ENCODE results near the gene CHMP3.
"Not testable (repeated sequence)": the region's sequence is repeated elsewhere in the genome, so short reads cannot be mapped to it uniquely, and the experiment has no call there.

The CHMP3 gene

DNA sequence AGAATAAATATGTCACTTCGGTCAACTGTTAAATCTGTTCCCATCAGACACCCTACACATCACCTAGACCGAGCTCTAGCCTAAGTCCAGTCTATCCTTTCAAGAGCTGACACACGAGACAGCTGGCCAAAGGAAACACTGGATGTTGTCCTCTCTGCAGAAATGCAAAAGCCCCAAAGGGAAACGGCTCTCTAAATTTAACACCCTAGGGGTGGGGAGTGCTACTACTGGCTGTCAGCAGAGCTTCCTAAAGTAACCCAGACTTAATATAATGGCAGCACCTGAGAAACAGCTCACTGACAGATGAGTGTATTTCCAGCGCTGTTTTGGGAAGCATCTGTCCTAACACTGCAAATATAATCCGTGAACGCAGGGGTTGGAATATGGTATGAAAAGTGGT, 55.6 kb downstream of the CHMP3 start:
- DNase-seq (ENCODE audit: low read depth), result no peak

DNA sequence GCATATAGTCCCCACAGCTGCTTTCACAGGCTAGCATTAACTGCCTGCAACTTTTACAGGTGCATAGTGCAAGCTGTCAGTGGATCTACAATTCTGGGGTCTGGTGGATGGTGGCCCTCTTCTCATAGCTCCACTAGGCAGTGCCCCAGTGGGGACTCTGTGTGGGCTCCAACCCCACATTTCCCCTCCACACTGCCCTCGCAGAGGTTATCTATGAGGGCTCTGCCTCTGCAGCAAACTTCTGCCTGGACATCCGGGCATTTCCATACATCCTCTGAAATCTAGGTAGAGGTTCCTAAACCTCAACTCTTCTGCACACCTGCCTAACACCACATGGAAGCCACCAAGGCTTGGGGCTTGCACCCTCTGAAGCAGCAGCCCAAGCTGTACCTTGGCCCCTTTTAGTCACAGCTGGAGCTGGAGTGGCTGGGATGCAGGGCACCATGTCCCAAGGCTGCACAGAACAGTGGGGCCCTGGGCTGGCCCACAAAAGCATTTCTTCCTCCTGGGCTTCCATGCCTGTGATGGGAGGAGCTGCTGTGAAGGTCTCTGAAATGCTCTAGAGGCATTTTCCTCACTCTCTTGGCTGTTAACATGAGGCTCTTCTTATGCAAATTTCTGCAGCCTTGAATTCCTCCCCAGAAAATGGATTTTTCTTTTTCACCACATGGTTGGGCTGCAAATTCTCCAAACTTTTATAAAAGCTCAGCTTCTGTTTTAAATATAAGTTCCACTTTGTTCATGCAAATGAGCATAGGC, 62.7 kb downstream of the CHMP3 start:
- DNase-seq (ENCODE audit: low read depth), result no peak

DNA sequence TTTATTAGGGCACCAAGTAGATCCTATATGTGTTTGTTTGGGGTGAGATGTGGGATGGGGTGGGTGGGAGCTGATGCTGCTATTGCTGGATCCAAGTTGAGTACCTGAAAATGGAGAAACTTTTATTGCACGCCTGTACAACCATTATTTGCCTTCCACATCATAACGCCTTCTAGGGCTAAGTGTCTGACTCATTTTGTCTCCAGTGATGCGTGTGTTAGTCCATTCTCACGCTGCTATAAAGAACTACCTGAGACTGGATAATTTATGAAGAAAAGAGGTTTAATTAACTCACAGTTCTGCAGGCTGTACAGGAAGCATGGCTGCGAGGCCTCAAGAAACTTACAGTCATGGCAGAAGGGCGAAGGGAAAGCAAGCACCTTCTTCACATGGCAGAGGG, 63.9 kb downstream of the CHMP3 start:
- no peak for DNase-seq (ENCODE audit: low read depth)

DNA sequence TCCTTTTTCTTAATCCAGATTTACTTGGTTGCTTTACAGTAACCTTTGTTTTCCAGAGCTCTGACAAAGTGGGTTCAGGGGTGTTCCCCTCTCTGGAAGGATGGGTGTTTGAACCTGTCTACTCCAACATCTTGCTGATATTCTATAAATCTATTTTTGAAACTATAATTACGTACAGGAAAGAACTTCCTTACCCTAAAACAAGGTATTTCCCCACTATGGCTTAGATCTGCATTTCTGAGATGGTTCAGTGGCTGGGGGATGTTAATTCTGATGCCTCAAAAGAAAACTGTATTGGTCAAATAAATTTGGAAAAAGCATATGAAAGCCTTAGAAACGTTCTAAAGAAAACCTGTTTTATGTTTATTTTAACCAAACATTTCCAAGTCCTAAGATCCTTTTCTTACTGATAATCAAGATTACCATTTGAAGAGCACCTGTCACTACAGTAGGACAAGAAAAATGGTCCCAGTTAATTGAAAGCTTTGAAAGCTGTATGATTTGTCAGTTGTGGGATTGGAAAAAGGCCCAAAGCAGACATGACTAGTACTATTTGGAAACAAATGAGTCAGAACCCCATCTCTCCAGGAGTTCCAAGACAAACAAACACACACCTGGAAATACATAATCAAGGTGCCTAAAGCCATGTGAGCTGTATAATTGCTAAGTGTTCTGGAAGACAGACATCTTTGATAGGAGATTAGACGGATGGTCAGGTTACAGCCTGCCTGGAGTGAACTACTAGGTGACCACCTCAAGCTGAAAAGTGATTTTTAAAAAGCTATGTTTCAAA, 64.6 kb downstream of the CHMP3 start:
- no peak for DNase-seq (ENCODE audit: low read depth)

DNA sequence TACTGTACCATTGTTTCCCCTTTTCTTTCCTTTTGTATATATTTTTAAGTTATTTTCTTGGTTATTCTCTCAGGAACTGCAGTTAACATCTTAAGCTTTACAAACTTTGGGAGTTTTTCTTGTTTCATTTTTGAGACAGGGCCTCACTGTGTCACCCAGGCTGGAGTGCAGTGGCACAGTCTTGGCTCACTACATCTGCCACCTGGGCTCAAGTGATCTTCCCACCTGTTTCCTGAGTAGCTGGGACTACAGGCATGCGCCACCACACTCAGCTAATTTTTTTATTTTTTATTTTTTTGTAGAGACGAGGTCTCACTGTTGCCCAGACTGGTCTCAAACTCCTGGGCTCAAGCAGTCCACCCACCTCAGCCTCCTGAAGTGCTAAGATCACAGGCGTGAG, 66.9 kb downstream of the CHMP3 start:
- not testable (repeated sequence) for DNase-seq (ENCODE audit: low read depth)

DNA sequence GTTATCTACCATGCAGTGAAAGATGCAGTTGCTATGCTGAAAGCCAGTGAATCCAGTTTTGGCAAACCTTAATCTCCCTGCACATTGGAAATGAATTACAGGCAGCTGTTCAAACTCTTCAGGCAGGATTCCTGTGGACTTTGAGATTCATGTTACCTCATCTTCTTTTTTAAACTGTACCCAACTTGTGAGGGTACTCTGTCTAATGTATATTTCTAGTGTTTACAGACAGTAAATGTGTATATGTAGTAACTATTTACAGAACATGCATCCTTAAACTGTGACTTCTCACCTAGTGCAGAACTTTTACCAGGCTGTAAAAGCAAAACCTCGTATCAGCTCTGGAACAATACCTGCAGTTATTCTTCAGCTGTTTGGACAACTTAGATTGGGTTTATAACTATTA, 71.2 kb downstream of the CHMP3 start:
- DNase-seq (ENCODE audit: low read depth), result no peak

DNA sequence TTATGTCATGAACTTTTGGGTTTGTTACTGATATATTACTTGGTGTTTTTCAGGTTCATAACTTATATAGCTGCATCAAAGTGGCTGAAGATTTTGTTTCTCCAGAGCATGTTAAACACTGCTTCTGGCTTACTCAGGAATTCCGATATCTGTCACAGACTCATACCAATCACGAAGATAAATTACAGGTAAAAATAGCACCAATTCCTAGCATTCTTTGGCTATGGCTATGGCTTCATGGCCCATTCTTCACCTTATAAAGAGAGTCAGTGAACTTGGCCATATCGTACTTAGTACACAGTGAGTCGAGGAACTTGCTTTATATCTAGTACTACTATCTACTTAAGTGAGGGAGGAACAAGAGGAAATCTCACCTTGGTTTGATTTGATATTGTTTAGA, 72.2 kb downstream of the CHMP3 start:
- no peak for DNase-seq (ENCODE audit: low read depth)

DNA sequence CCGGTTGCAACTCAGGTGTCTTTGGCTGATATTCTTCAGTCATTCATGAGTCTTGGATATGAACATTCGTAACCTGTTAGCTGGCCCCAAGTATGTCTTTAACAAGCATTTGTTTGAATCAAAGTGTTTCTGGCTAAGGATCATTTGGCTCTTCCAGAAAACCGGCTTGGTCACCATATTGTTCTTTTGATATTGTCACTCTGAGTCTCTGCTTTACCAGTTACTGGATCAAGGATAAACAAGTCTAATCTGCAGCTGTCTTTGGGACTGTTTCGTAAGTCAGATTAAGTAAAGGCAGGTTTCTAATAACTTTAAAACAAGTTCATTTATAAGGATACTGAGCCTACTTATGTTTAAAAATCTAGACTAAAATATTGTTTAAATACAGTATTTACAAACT, 73.0 kb downstream of the CHMP3 start:
- no peak for DNase-seq (ENCODE audit: low read depth)

DNA sequence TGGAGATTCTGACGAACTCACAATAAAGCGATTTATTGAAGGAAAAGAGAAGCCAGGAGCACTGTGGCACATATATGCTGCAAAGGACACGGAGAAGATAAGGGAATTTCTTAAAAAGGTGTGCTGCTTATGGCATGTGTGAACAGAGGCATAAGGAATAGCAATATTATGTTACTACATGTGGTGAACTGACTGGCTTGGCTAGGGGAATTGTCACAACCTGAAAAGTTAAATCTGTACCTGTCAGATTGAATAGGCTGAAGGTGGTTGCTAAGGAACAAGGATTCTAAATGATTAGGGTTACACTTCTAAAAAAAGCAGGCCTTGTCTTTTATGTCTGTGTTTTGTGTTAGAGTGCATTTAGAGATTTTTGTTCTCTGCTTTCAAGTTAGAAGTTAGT, 73.7 kb downstream of the CHMP3 start:
- DNase-seq (ENCODE audit: low read depth), result no peak

DNA sequence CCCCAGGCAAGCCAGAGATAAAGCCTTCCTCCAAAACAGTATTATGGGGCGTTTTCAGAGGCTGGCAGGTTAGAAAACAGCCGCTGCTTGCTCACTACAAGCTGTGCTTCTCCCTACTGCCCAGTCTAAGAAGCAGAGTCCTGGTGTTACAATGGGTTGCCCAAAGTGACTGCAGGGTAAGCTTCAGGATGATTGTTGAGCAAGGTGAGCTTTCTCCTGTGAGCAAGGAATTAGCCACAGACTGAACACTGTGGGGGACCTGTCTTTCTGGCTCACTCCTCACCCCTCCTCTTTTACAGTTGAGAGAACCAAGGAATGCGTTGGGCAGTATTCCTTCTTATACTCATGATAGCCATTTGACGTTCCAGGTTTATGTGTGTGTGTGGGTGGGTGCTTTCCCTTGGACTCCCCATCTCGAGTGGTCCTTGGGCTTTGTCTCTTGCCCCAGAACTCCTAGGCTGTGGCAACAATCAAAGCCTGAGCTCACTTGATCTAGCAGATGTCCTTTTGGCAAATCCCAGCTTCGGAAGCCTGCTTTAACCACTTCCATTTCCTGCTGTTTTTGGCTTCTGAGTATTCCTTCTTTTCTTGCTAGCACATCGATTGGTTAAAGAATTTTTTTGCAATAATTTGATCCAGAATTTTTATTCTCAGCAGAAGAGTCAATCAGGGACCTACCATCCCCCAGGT, 74.5 kb downstream of the CHMP3 start:
- DNase-seq (ENCODE audit: low read depth), result no peak

DNA sequence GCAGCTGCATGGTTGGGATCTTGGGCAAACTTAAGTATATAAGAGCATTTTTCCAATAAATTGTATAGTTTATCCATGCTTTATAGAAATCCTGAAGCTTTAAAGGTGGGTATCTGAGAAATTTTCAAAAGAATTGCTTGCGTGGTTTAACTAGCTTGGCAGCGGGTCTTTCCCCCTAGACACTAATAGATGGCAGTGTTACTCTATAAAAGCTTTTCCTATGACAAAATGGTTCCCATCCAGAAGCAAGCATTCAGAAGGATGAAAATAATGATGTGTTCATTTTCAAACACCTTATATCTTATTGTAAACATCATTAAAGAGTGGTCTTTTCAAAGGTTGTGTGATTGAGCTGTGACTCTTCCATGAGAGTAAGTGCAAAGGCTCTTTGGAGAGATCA, 76.2 kb downstream of the CHMP3 start:
- DNase-seq (ENCODE audit: low read depth), result no peak

DNA sequence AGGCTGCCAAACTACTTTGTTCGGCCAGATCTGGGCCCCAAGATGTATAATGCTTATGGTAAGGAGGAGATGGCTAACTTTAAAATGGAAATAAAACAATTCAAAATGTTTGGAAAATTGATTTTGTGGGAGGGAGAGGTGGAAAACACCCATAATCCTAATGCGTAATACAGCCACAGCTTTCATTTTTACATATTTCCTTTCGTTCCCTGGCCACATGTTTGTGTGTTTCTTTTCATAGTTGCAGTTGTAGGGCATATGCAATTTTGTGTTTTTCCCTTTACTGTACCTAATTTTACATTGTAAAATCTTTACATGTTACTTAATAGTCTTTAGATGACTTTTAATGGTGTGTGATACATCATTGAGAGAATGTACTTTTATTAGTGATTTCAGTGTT, 77.4 kb downstream of the CHMP3 start:
- no peak for DNase-seq (ENCODE audit: low read depth)

DNA sequence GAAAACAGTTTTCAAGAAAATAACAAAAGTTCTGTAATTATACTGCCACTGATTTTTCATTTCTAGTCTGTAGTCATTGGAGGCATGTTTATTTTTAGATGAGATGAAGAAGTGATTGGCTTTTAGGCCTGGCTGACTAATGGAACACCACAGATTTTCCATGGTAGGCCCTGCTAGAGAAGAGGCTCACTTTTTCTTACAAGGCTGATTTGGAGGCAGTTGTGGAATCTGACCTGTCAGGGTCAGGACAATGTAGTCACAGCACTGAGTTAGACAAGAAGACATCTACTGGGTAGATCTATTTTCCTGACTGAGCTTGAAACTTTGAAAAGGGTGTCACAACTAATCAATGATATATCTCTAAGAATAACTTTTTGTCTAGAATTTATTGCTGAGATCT, 78.1 kb downstream of the CHMP3 start:
- no peak for DNase-seq (ENCODE audit: low read depth)

DNA sequence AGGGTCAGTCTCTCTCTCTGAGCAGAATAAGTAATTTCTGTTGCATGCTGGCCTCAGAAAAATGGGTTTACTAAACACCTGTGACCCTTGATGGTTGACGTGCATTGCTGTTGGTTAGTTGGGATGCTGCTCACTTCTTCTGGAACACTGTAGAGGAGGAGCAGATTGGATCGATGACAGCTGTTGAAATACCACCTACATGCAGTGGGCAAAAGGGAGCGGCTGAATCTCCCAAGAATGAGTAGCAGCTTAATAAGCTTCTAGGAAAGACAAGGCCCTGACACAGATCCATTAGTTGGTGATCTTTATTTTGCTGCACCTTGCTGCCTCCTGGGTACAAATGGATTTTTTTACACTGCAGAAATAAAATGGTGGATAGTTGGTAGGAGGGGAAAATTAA, 78.9 kb downstream of the CHMP3 start:
- no peak for DNase-seq (ENCODE audit: low read depth)

DNA sequence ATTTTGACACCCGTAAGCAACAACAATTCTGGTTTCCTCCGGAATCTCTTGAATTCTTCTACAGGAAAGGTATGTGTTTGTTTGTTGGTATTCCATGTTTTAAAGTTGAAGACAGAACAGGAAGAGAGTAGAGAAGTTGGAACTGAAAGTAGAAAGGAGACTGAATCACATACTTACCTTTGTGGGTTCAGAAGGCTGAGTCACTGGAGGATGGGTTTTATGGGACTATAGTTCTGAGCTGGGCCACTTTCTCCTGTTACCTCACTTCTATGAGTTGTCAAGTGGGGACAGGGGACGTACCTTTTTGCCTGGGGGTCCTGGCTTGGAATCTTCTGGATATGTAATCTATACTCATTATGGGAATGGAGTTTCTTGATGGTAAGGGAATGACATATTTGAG, 81.2 kb downstream of the CHMP3 start:
- DNase-seq (ENCODE audit: low read depth), result no peak

DNA sequence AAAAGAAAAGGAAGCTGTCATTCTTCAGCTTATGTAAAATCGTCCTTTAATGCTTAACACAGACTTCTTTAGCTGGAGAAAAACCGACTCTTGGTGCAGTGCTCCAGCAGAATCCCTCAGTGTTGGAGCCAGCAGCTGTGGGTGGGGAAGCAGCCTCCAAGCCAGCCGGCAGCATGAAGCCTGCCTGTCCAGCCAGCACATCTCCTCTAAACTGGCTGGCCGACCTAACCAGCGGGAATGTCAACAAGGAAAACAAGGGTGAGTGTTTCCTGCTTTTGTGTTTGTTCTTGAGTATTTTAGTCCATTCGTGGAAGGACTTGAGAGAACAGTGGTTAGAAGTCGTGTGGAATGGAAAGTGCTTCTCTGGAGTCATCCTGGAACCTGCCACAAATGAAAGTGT, 83.1 kb downstream of the CHMP3 start:
- DNase-seq (ENCODE audit: low read depth), result no peak

DNA sequence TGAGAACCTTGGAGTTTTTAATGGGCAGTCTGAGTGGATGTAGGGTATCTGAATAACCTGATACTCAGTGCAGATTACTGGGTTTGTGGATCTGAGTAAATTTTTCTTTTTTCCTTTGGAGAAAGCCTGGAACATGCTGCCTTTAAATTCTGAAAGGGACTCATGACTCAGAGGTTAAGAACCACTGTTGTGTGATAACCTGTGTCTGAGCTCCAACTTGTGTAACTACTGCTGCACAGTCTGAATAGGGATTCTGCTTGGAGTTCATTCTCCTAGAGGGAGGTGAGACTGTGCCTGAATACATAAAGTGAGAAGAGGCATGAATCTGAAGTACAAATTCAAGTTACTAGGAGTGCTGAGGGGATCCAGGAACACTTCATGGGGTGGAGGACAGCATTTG, 85.9 kb downstream of the CHMP3 start:
- DNase-seq (ENCODE audit: low read depth), result no peak

DNA sequence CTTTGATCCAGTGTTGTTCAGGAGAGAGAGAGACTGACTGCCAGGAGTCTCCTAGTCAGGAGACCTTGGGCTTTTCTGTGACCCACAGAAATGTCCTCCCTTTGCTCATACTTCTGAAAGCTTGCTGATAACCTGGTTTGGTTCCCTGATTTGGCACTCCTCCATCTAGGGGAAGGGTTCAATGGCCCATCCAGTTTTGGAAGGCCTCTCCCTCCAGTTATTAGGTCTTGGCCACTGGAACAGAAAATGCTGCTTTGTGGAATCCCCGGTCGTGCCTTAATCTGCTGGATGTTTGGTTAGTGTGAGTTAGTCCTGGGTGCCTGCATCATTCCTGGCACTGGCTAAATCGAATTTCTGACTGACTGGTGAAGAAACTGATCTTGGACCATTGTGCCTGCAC, 86.3 kb downstream of the CHMP3 start:
- no peak for DNase-seq (ENCODE audit: low read depth)

DNA sequence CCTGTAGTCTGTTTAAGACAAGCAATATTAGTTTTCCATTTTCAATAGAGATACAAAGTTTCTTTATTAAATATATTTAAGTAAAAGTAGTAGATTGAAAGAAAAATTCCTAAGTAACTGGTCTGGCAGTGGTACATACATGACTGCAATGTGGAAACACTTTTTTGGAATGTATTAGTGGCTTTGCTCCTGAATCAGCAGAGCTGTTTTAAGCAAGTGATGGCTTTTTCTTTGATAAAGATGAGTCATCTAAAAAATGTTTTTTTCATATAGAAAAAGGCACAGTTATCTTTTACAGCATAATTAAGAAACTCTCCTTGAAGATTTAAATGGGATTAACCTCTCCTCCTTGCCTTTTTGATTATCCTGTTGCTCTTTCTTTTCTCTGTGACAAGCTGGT, 87.2 kb downstream of the CHMP3 start:
- DNase-seq (ENCODE audit: low read depth), result no peak

DNA sequence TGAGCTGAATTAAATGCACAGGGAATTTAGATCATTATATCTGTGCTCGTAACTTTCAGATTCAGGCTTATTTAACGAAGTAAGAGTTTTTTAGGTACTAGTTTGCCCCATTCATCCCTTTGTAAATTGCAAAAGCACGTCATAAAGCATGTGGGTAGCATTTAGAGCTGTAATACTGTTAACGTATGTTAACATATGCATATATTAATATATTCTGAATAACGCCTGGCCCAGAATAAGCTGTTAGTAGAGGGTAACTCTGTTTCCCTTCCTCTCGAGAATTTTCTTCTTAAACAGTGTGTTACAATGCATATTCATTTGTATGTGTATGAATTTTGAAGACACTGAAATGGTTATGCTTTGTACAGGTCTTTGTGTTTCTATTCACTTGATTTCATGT, 91.6 kb downstream of the CHMP3 start:
- DNase-seq (ENCODE audit: low read depth), result no peak

DNA sequence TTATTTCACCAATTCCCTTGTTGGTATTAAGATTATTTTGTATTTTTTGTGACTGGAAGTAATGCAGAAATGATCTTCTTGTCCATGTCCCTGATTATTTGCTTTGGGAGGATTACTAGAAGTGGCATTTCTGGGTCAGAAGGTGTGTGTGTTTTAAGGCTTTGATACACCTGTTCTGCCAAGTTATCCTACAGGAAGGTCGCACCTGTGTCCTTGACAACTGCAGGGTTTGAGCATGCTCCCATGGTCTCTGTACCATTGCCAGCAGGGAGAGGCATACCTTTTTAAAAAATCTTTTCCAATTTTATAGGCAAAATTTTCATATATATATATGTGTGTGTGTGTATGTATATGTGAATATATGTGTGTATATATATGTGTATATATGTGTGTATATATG, 92.4 kb downstream of the CHMP3 start:
- no peak for DNase-seq (ENCODE audit: low read depth)

DNA sequence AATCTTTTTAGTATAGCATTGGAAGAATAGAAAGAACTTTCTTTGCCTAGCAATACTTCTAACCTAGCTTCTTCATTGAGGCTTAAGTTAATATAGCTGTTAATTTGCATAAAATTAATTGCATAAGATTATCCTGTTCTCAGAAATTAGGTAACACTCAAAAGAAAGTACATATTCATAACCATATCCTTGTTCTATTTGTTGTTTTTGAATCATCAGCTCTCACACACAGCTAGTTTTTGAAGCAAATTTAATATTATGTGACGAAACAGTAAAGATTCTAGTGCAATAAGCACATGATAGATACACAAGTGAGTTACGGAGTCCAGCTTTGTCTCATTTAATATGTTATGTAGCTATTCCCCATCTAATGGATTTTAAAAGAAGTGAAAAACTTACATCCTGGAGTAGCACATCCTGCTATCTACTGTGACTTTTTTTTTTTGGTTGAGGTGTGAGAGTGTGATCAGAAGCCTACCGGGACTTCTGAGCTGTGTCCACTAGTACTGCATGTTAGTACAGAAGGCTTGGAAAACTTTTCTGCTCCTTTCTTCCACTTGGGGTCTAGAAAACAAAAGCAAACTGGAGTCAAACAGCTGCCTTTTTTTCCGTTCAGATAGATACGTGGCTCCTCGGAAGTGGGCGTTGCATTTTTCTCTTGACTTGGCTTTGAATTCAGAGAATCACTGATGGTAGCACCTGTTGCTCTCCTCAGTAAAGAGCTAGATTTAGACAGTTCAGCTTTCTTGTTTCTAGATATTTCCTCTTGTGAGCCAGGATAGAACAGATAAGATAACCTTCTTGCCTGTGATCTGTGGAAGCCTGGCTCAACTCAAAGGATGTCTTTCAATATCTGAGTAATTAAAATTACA, 94.8 kb downstream of the CHMP3 start:
- DNase-seq (ENCODE audit: low read depth), result no peak

All from stimulated activated CD8-positive, alpha-beta memory T cell treated with anti-CD3 and anti-CD28 coated beads, Interleukin-12 subunit alpha, Interleukin-12 subunit beta, amount 100 ng/mL, for 1 hour (primary cell).